Keratinocyte (primary cell): Measurements from ENCODE around the gene NAMPT.

Experiments
- EZH2 ChIP-seq: IDR thresholded peaks from one replicate; pipeline ENCODE4 v1.6.1; 2012; ENCODE audit warnings: inconsistent platforms, mild to moderate bottlenecking, low read length, moderate library complexity
- TF ChIP-seq, protein P1 (sequence below), 3 experiments: IDR thresholded peaks in 1 of 3; conservative IDR thresholded peaks in 1 of 3; optimal IDR thresholded peaks in 1 of 3; 2 replicates in 2 of 3; 3 replicates in 1 of 3; pipeline versions ENCODE3 to v1.5.1; 2011; ENCODE audit warnings: low read length in 3 of 3, mild to moderate bottlenecking in 3 of 3, moderate library complexity in 2 of 3, control low read depth in 1 of 3, inconsistent platforms in 1 of 3; ENCODE audit not compliant: insufficient read depth in 2 of 3; ENCODE audit errors: extremely low read depth in 1 of 3

DNA sequence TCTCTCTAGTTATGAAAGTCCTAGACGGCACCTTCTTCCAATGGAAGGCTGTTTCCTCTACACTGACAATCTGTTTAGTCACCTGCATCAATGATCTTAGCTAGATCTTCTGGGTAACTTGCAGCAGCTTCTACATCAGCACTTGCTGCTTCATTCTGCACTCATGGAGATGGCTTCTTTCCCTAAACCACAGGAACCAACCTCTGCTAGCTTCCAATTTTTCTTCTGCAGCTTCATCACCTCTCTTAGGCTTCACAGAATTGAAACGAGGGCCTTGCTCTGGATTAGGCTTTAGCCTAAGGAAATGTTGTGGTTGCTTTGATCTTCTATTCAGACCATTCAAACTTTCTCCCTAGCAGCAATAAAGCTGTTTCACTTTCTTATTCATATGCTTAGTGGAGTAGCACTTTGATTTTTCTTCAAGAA lies 24.6 kb downstream of the NAMPT start:
- TF ChIP-seq, protein P1, sequence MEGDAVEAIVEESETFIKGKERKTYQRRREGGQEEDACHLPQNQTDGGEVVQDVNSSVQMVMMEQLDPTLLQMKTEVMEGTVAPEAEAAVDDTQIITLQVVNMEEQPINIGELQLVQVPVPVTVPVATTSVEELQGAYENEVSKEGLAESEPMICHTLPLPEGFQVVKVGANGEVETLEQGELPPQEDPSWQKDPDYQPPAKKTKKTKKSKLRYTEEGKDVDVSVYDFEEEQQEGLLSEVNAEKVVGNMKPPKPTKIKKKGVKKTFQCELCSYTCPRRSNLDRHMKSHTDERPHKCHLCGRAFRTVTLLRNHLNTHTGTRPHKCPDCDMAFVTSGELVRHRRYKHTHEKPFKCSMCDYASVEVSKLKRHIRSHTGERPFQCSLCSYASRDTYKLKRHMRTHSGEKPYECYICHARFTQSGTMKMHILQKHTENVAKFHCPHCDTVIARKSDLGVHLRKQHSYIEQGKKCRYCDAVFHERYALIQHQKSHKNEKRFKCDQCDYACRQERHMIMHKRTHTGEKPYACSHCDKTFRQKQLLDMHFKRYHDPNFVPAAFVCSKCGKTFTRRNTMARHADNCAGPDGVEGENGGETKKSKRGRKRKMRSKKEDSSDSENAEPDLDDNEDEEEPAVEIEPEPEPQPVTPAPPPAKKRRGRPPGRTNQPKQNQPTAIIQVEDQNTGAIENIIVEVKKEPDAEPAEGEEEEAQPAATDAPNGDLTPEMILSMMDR (optimal IDR thresholded peaks at IDR 0.05 in 1 of 3, IDR thresholded peaks at IDR 0.05 in 1 of 3, conservative IDR thresholded peaks at IDR 0.05 in 1 of 3; ENCODE audit: extremely low read depth in 1 of 3, insufficient read depth in 2 of 3, low read length in 3 of 3), result no peak
- TF ChIP-seq EZH2, result no peak
